GM21528 (cell line): ENCODE measurements around the gene C14orf119.
A peak's percentile ranks its signal among the peaks of the same experiment; 100 is the strongest.

Experiments
- ATAC-seq: cut with Tn5 transposase; IDR thresholded peaks from one replicate; pipeline ENCODE4 v1.9.1; 2021; ENCODE audit warnings: mild to moderate bottlenecking, moderate library complexity; ENCODE audit not compliant: unreplicated experiment, low FRiP score

The C14orf119 gene

DNA sequence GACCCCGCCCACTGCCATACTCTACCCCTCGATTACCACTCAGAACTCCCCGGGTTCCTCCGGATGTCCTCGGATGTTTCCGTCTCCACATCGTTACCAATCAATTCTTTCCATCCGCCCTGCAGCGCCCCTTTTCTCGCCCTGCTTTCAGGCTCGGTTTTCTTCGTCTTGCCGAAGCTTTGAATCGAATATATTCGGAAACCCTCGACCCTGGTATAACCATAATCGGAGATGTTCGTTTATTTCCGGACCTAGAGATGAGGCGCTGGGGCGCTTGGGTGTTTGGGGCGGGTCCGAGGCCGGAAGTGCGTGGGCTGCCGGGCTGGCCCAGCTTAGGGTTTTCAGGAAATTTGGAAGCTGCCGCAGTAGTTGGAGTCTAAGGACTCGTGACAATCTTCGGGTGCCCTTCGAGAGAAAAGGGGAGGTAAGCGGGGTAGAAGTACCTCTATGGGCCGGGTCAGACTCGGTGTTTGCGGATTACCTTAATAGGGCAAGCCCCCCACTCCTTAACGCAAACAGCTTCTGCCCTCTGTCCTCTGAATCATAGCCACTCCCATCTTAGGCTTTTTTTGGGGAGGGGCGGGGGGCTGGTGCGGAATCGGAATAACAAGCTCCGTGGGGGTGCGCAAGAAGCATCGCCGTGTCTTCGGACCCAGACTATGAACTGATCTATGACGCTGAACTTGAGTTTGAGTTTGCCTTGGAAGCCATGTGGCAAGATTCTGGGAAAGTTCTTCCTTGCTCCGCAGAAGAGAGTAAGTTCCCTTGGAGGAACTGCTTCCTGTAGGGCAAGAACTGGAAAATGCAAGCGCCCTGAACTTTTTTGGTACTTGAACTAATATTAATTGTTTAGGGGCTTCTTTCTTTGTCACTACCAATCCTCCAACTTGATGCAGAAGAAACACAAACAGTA, at the start of gene C14orf119:
Gene C14orf119, plus strand, starts transcription at position 310 of the 913 bp plus-strand sequence. CDS start 2,154 bp downstream, outside the sequence.
- ATAC-seq, result peak; percentile 93

- ATAC-seq, result no peak
Observed at GRCh38 chr14:23047034-23047634, 48.2 kb upstream of the C14orf119 start.

GRCh38 chr14:23047751-23048693, 47.3 kb upstream of the C14orf119 start:
- ATAC-seq, result no peak

- ATAC-seq, result no peak
Observed at GRCh38 chr14:23049011-23049410, 46.3 kb upstream of the C14orf119 start.

GRCh38 chr14:23051141-23052057, 43.9 kb upstream of the C14orf119 start:
- ATAC-seq, result no peak

DNA sequence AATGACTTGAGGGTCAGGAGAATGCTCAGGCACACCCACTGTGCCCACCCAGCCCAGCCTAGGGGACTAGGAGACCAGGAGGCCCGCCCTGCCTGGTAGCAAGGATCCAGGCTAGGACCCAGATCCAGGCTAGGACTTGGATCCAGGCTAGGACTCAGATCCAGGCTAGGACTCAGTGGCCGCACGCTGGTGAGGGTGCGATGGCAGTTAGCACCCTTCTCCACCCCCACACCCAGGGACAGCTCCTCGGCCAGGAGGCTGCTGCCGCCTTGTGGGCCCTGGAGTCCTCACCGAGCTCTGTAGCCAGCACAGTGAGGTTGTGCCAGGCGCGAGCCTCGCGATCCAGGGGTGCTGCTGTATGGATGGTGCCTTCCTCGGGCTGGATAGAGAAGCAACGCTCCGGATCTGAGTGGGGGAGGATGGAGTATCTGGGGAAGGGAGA, 43.1 kb upstream of the C14orf119 start:
- ATAC-seq, result no peak

- ATAC-seq, result no peak
Observed at GRCh38 chr14:23052671-23053070, 42.6 kb upstream of the C14orf119 start.

- ATAC-seq, result no peak
Observed at GRCh38 chr14:23053426-23053825, 41.9 kb upstream of the C14orf119 start.

DNA sequence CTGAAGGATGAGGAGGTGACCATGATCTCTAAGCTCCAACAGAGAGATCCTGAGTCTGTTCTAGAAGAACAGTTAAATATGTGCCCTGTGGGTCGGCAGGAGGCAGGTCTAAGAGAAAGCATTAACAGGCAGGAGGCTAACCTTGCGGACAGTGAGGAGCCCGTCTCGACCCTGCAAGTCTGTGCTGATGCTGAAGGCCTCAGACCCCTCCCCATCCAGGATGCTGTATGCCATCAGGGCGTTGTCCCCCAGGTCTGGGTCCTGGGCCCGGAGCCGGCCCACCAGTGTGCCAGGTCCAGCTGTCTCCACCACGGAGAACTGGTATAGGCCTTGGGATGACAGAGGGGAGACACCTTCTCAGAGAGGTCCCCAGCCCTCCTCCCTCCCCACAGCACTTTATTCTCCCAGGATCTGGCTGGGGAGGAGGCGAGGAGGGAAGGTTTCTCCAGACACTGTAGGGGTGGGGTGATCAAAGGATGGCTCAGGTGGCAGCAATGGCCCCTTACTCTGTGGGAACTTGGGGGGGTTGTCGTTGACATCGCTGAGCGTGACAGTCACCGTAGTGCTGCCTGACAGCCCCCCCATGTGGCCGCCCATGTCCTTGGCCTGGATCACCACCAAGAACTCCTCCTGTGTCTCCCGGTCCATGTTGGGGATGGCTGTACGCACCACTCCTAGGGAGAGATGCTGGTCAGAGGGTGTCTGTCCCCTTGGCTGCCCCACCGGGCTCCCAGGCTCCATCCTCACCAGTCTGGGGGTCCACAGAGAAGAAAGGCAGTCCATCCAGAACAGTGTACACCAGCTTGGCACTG, 41.1 kb upstream of the C14orf119 start:
- ATAC-seq, result no peak

- no peak for ATAC-seq
Observed at GRCh38 chr14:23055147-23055550, 40.2 kb upstream of the C14orf119 start.

DNA sequence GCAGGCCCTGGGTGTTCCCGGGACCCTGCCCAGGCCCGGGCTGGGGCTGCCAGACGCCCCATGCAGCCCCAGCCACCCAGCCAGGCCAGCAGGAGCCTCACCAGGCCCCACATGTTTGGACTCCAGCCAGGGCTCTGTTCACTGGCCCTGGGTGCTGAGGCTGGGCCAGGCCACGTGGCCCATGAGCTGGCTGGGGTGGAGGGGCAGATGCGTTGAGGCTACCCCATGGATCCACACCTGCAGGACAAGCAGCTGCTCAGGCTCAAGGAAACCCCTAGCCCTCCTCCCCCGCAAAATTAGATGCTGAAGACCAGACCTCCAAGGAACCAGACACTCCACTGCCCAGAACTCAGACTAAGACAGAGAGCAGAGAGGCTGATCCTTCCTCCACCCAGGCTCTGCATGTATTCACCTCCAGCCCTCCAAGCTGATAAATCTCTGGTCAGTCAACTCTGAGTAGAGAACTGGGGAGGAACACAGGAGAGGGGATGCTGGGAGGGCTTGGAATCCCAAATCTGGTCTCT, 39.6 kb upstream of the C14orf119 start:
- ATAC-seq, result no peak

- no peak for ATAC-seq
Observed at GRCh38 chr14:23056145-23056955, 39.0 kb upstream of the C14orf119 start.

GRCh38 chr14:23056956-23057756, 38.1 kb upstream of the C14orf119 start, which contains the start of gene CDH24:
TSS of gene CDH24 (minus strand) at chr14:23057520. CDS start at chr14:23055733, 1,787 bp downstream.
- ATAC-seq, result peak; percentile 52

GRCh38 chr14:23057757-23058653, 37.3 kb upstream of the C14orf119 start:
- ATAC-seq, result peak; percentile 68

DNA sequence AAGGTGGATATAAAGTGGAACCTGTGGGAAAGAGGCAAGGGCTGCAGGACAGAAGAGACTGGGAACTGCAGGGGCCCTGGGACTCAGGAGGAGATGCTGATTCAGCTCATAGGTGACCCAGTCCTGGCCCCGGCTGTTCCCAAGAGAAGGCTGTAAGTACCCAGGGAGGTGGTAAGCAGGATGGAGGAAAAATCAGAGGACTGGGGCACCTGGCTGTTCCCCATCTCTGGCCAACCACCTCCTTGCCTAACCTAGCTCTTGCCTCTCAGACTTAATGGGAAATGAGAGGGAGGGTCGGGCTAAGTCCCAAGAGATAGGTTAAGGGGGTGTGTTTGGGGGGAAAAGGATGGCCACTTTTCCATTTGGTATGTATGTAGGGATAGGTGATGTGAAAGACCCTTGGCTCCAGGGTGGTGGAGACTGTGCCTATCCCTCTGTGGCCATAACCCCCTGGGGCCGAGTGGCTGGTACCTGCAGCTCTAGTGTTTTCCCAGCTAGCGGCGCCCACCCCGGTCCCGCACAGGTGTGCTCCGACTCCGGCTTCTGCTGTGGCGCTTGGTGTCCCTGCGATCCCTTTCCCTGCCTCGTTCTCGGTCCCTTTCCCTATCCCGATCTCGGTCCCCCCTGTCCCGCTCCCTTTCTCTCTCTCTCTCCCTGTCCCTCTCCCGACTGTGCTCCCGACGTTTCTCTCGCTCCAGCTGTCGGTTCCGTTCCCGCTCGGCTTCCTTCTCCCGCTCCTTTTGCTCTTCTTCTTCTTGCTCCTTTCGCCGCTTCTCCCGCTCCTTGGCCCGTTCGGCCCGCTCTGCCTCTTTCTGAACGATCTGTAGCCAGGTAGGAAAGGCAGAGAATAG, 36.4 kb upstream of the C14orf119 start:
- no peak for ATAC-seq
